HL-60 (cell line): ENCODE results near the gene WWOX.

Experiments
- DNase-seq, 2 experiments: peaks; one replicate each; pipeline ENCODE4 v3.0.0-alpha.2; 2010 to 2020; ENCODE audit warnings: low read depth in 1 of 2, low spot score in 1 of 2
- H3K27ac ChIP-seq: fragments of 250-450 bp; sonication (Bioruptor Pico); replicated peaks from 2 replicates; pipeline ENCODE4 v1.5.1; 2020; ENCODE audit warnings: mild to moderate bottlenecking, moderate library complexity
- H3K27me3 ChIP-seq: fragments of 250-450 bp; sonication (Bioruptor Pico); 2 replicates; pipeline ENCODE4 v1.5.1; 2021; ENCODE audit warnings: mild to moderate bottlenecking, moderate library complexity; ENCODE audit not compliant: insufficient read depth, poor library complexity, severe bottlenecking
- H3K4me3 ChIP-seq: replicated peaks from 2 replicates; pipeline ENCODE4 v1.5.1; 2011; ENCODE audit warnings: mild to moderate bottlenecking, control low read depth, low read length; ENCODE audit not compliant: insufficient read depth
- GABPA ChIP-seq: IDR thresholded peaks from 2 replicates; pipeline ENCODE4 v1.6.1; 2012; ENCODE audit warnings: low read depth
- POLR2AphosphoS5 ChIP-seq: IDR thresholded peaks from 2 replicates; pipeline ENCODE4 v1.6.1; 2012; ENCODE audit warnings: low read depth
- SPI1 ChIP-seq: IDR thresholded peaks from 2 replicates; pipeline ENCODE4 v1.6.1; 2012; ENCODE audit warnings: low read depth, mild to moderate bottlenecking, borderline replicate concordance
- TF ChIP-seq, protein P1 (sequence below): IDR thresholded peaks from one replicate; pipeline ENCODE4 v1.5.1; 2011; ENCODE audit warnings: low read length, control low read depth, inconsistent platforms; ENCODE audit not compliant: insufficient read depth
- TF ChIP-seq, protein P2 (sequence below): IDR thresholded peaks from 2 replicates; pipeline ENCODE4 v1.6.1; 2012; ENCODE audit warnings: low read depth; ENCODE audit not compliant: insufficient replicate concordance

Gene WWOX

DNA sequence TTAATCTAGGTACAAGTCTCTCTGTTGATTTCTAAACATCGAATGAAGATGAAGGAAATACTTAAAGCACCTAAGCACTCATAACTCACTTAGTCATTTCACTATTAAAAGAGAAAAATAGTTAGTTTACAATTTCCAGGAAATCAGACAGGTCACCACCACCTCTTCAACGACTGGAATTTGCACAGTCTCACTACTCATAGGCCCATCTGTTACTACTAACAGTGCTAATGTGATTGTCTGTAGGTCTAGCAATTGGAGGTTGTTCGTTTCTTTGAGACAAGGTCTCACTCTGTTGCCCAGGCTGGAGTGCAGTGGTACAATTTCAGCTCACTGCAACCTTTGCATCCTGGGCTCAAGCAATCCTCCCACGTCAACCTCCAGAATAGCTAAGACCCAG, 1056.5 kb downstream of the WWOX start:
- no peak for DNase-seq
- TF ChIP-seq POLR2AphosphoS5 = no peak
- TF ChIP-seq, protein P1, sequence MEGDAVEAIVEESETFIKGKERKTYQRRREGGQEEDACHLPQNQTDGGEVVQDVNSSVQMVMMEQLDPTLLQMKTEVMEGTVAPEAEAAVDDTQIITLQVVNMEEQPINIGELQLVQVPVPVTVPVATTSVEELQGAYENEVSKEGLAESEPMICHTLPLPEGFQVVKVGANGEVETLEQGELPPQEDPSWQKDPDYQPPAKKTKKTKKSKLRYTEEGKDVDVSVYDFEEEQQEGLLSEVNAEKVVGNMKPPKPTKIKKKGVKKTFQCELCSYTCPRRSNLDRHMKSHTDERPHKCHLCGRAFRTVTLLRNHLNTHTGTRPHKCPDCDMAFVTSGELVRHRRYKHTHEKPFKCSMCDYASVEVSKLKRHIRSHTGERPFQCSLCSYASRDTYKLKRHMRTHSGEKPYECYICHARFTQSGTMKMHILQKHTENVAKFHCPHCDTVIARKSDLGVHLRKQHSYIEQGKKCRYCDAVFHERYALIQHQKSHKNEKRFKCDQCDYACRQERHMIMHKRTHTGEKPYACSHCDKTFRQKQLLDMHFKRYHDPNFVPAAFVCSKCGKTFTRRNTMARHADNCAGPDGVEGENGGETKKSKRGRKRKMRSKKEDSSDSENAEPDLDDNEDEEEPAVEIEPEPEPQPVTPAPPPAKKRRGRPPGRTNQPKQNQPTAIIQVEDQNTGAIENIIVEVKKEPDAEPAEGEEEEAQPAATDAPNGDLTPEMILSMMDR = no peak
- TF ChIP-seq GABPA = no peak
- no peak for TF ChIP-seq SPI1
- TF ChIP-seq, protein P2, sequence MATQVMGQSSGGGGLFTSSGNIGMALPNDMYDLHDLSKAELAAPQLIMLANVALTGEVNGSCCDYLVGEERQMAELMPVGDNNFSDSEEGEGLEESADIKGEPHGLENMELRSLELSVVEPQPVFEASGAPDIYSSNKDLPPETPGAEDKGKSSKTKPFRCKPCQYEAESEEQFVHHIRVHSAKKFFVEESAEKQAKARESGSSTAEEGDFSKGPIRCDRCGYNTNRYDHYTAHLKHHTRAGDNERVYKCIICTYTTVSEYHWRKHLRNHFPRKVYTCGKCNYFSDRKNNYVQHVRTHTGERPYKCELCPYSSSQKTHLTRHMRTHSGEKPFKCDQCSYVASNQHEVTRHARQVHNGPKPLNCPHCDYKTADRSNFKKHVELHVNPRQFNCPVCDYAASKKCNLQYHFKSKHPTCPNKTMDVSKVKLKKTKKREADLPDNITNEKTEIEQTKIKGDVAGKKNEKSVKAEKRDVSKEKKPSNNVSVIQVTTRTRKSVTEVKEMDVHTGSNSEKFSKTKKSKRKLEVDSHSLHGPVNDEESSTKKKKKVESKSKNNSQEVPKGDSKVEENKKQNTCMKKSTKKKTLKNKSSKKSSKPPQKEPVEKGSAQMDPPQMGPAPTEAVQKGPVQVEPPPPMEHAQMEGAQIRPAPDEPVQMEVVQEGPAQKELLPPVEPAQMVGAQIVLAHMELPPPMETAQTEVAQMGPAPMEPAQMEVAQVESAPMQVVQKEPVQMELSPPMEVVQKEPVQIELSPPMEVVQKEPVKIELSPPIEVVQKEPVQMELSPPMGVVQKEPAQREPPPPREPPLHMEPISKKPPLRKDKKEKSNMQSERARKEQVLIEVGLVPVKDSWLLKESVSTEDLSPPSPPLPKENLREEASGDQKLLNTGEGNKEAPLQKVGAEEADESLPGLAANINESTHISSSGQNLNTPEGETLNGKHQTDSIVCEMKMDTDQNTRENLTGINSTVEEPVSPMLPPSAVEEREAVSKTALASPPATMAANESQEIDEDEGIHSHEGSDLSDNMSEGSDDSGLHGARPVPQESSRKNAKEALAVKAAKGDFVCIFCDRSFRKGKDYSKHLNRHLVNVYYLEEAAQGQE = no peak
- Histone ChIP-seq H3K4me3 (no peak overlapping the region), H3K27ac (no peak overlapping the region), H3K27me3 (no peaks in the 10 kb centered on the region)

DNA sequence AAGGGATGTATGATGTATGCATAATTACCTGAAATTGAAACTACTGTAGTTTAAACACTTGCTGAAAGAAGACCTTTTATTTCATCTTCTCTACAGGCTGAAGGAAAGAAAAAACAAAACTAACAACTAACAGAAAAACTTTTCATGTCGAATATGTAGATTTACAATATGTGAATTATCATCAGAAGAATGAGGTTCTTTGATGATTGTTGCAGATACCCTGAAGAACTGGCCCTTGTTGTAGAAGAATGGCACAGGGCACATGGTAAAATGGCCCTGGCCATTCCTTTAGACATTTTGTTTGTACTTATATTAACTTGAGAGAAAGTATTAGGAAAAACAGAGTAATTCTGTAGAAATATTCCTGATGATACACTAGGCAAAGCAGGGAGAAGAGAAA, 1057.3 kb downstream of the WWOX start:
- no peak for DNase-seq
- H3K4me3 ChIP-seq = no peak overlapping the region
- no peak overlapping the region for H3K27ac ChIP-seq
- TF ChIP-seq GABPA (no peak), SPI1 (no peak)
- TF ChIP-seq, protein P2 = no peak
- H3K27me3 ChIP-seq = no peaks in the 10 kb centered on the region

DNA sequence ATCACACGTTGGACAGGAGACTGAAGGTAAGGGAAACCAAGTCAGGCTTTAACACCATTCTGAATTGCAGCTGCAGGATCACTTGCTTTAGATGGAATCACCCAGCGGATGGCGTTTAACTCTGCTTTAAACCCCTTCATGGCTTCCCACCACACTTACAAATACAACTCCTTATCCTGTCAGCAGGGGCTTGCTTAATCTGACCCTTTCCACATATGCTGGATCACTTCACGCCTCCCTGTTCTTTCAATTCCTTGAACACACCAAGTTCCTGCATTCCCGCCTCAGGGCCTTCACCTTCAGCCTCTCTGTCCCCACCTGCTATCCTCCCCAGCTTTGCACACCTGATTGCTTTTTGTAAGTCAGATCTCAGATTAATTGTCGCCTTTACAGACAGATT, 1058.9 kb downstream of the WWOX start:
- no peak for DNase-seq
- TF ChIP-seq GABPA = no peak
- TF ChIP-seq, protein P2 = no peak
- no peak for TF ChIP-seq SPI1
- TF ChIP-seq, protein P1 = no peak
- TF ChIP-seq POLR2AphosphoS5 = no peak
- Histone ChIP-seq H3K27ac (no peak overlapping the region), H3K4me3 (no peak overlapping the region), H3K27me3 (no peaks in the 10 kb centered on the region)
